ENCODE measurements around the gene MRPL42. TPM values are rescaled to one million over a fixed set of nuclear protein-coding genes. Genes with fewer than 3 reads are reported as not detected.

Gene MRPL42
- total RNA-seq, 2 donors from 2014 or later, result 11.9 to 21.4 TPM

DNA sequence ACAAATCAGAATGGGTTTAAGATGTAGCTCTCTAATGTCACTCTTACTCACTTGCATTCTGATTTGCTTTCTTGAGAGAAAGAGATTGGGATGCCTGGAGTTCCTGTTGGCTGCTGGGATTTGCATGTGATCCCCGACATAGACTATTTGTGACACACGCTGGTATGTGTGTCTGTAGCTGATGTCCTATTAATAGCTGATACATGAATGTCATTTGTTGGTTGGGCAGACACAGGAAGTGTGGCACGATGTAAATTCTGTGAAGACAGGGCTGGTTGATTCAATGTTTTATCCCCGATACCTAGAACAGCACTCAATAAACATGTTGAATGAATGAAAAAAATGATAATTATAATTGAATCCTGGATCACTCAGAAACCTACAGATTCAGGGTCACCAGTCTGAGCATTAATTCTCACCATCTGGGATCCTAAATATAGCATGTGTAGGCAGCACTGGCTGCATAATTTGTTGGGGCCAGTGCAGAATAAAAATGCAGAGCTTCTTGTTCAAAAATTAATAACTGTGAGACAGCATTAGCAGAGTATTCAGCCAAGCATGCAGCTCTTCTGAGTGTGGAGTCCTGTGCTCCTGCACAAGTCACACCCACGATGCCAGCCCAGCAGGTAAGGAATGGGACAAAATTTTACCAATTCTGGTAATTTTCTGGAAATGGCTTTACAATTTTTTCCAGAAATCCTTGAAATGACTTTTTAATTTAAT is 69.6 kb downstream of the MRPL42 start:
- no peak overlapping the region for H3K27ac ChIP-seq
- 46 to 58% methylated on average over 5 of the region's 5 CpGs for WGBS, 2 donors
- DNase-seq, result no peak
- TF ChIP-seq, protein P1, sequence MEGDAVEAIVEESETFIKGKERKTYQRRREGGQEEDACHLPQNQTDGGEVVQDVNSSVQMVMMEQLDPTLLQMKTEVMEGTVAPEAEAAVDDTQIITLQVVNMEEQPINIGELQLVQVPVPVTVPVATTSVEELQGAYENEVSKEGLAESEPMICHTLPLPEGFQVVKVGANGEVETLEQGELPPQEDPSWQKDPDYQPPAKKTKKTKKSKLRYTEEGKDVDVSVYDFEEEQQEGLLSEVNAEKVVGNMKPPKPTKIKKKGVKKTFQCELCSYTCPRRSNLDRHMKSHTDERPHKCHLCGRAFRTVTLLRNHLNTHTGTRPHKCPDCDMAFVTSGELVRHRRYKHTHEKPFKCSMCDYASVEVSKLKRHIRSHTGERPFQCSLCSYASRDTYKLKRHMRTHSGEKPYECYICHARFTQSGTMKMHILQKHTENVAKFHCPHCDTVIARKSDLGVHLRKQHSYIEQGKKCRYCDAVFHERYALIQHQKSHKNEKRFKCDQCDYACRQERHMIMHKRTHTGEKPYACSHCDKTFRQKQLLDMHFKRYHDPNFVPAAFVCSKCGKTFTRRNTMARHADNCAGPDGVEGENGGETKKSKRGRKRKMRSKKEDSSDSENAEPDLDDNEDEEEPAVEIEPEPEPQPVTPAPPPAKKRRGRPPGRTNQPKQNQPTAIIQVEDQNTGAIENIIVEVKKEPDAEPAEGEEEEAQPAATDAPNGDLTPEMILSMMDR (IDR thresholded peaks at IDR 0.05), result no peak
- TF ChIP-seq POLR2A (IDR thresholded peaks at IDR 0.05), result no peak
- intact Hi-C loops (cut with DNase I), result no loop called here
- no peaks in the 10 kb centered on the region for H3K36me3 ChIP-seq (replicated peaks in 1 of 2; ENCODE audit: insufficient read depth in 1 of 2, low read depth in 2 of 2)
- no peak overlapping the region for H3K4me3 ChIP-seq
- no peaks in the 10 kb centered on the region for H3K4me1 ChIP-seq
- no peak for ATAC-seq
- H3K9me3 ChIP-seq, result no peaks in the 10 kb centered on the region
- no peaks in the 10 kb centered on the region for H3K27me3 ChIP-seq

DNA sequence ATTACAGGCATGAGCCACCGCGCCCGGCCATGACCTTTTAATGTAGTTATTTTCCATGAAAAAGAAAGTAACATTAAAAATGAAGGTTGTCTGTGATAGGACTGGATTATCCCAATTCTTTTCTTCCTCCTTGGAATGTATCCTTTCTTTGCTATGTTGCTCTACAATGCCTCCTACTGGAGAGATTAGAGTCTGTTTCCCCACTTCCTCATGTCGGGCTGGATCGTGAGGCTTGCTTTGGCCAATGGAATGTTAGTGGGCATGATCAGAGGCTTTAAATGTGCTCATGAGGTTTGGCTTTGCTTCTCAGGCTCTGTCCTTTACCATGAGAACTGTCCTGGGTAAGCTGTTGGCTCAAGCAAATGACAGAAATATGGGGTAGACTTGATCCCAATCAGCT is 70.5 kb downstream of the MRPL42 start:
- TF ChIP-seq, protein P1 (IDR thresholded peaks at IDR 0.05), result no peak
- no peak for TF ChIP-seq POLR2A (IDR thresholded peaks at IDR 0.05)
- H3K4me1 ChIP-seq, result no peaks in the 10 kb centered on the region
- H3K27me3 ChIP-seq, result no peaks in the 10 kb centered on the region
- H3K4me3 ChIP-seq, result no peak overlapping the region
- no peak for DNase-seq
- 77 to 89% methylated on average over 5 of the region's 5 CpGs for WGBS, 2 donors
- intact Hi-C loops (cut with DNase I), result no loop called here
- no peaks in the 10 kb centered on the region for H3K9me3 ChIP-seq
- no peak for ATAC-seq
- H3K36me3 ChIP-seq (replicated peaks in 1 of 2; ENCODE audit: insufficient read depth in 1 of 2, low read depth in 2 of 2), result no peaks in the 10 kb centered on the region
- no peak overlapping the region for H3K27ac ChIP-seq

DNA sequence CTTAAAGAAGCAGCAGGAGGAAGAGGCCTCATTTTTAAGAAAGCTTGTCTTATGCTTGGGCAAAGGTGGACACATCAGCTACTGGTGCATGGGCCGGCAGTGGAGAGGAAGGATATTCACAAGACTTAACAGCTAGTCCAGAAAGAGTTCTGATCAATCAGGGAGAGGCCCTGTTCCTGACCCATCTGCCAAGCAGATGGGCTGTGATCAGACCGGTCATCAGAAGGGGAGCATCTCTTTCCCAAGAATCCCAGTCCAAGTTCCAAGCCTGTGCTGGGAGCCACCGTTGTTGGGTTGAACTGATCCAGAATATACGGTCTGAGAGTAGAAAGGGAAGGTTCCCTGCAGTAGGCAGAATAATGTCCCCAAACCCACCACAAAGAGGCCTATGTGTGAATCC is 72.5 kb downstream of the MRPL42 start:
- no peak overlapping the region for H3K4me3 ChIP-seq
- H3K9me3 ChIP-seq, result no peaks in the 10 kb centered on the region
- DNase-seq (no peak), ATAC-seq (no peak)
- H3K36me3 ChIP-seq (replicated peaks in 1 of 2; ENCODE audit: insufficient read depth in 1 of 2, low read depth in 2 of 2), result no peaks in the 10 kb centered on the region
- TF ChIP-seq, protein P1 (IDR thresholded peaks at IDR 0.05), result no peak
- no peak for TF ChIP-seq POLR2A (IDR thresholded peaks at IDR 0.05)
- 88 to 90% methylated on average over 4 of the region's 4 CpGs for WGBS, 2 donors
- no peaks in the 10 kb centered on the region for H3K4me1 ChIP-seq
- no peak overlapping the region for H3K27ac ChIP-seq
- intact Hi-C loops (cut with DNase I), result no loop called here
- H3K27me3 ChIP-seq, result no peaks in the 10 kb centered on the region

DNA sequence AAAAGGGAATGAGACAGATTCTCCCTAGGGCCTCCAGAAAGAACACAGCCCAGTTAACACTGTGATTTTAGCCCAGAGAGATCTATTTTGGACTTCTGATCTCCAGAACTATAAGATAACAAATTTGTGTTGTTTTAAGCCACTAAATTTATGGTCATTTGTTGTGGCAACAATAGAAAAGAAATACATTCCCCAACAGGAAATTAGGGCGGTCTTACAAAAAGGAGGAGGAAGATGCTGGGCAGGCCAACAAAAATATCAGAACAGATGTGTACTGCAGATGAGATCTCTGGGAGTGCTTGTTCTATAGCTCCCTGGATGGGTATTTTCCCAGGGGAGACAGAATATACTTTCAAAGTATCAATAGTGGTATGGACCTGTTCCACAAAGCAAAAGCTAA is 73.2 kb downstream of the MRPL42 start:
- no peak for DNase-seq

More for the DNA sequence above, 73.2 kb downstream of the MRPL42 start:
- no peaks in the 10 kb centered on the region for H3K9me3 ChIP-seq
- H3K4me1 ChIP-seq, result no peaks in the 10 kb centered on the region
- no peaks in the 10 kb centered on the region for H3K27me3 ChIP-seq
- no peak for TF ChIP-seq POLR2A (IDR thresholded peaks at IDR 0.05)
- TF ChIP-seq, protein P1 (IDR thresholded peaks at IDR 0.05), result no peak
- no peak overlapping the region for H3K27ac ChIP-seq
- intact Hi-C loops (cut with DNase I), result no loop called here
- no peaks in the 10 kb centered on the region for H3K36me3 ChIP-seq (replicated peaks in 1 of 2; ENCODE audit: insufficient read depth in 1 of 2, low read depth in 2 of 2)
- H3K4me3 ChIP-seq, result no peak overlapping the region
- no peak for ATAC-seq
- WGBS, 2 donors, result 84 to 86% methylated on average over 1 of the region's 1 CpG

Data from body of pancreas (tissue), 4 donors.